Astrocyte of the cerebellum (primary cell): Measurements from ENCODE around the gene ZDHHC3.

Experiments used
- DNase-seq: peaks from one replicate; pipeline ENCODE4 v3.0.0-alpha.2; 2011; ENCODE audit warnings: low read depth
- H3K4me3 ChIP-seq: 2 replicates; pipeline ENCODE4 v1.5.1; 2011; ENCODE audit warnings: mild to moderate bottlenecking, low read depth, low read length, moderate library complexity
- in situ Hi-C: cut with HindIII; loops from 2 replicates; pipeline ENCODE4 v1.10.0; 2017; ENCODE audit warnings: low sequenced_read_pairs
- TF ChIP-seq, protein P1 (sequence below): IDR thresholded peaks from 2 replicates; pipeline ENCODE4 v1.5.1; 2012; ENCODE audit warnings: low read length, low read depth, moderate library complexity, mild to moderate bottlenecking; ENCODE audit errors: missing control alignments

Gene ZDHHC3

DNA sequence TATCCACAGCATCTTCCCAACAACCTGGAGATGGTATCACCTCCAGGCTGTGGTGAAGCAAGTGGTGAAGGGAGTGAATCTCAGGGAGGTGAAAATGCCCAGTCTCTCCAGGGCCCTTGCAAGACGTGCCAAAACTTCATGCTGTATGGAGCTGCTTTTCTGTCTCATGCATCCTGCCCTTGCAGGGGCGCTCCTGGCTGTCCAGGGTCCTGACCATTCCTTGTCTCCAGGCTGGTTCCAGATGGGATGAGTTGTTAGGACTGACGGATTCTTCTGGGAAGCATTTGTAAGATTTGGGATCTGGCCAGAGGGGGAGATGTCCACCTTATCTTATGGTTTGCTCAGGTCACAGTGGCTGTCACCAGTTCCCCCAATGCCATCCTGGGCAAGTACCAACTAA lies 85.7 kb downstream of the ZDHHC3 start:
- in situ Hi-C loops, result no loop called here
- no peak for DNase-seq

DNA sequence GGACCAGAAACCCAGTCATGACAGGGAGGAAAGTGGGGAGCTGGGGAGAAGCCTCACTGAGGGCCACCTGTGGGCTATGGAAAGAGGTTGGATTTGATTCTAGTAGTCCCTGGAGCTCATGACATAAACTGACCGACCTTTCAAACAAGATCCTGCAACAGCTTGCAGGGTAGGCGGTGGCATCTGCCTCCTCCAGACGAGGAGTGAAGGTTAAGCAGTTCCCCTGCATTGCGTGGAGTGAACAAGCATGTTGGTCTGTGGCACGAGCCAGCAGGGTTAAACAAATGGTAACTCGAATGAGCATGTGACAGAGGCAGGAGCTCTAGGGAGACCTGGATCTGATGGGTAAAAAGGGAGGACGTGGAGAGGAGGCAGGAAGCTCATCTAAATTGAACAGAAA lies 88.9 kb downstream of the ZDHHC3 start:
- no peak for DNase-seq
- H3K4me3 ChIP-seq, result no peak overlapping the region
- in situ Hi-C loops, result no loop called here
- TF ChIP-seq, protein P1, sequence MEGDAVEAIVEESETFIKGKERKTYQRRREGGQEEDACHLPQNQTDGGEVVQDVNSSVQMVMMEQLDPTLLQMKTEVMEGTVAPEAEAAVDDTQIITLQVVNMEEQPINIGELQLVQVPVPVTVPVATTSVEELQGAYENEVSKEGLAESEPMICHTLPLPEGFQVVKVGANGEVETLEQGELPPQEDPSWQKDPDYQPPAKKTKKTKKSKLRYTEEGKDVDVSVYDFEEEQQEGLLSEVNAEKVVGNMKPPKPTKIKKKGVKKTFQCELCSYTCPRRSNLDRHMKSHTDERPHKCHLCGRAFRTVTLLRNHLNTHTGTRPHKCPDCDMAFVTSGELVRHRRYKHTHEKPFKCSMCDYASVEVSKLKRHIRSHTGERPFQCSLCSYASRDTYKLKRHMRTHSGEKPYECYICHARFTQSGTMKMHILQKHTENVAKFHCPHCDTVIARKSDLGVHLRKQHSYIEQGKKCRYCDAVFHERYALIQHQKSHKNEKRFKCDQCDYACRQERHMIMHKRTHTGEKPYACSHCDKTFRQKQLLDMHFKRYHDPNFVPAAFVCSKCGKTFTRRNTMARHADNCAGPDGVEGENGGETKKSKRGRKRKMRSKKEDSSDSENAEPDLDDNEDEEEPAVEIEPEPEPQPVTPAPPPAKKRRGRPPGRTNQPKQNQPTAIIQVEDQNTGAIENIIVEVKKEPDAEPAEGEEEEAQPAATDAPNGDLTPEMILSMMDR, result no peak

More for the DNA sequence above, 85.7 kb downstream of the ZDHHC3 start:
- TF ChIP-seq, protein P1, result no peak
- no peak overlapping the region for H3K4me3 ChIP-seq

DNA sequence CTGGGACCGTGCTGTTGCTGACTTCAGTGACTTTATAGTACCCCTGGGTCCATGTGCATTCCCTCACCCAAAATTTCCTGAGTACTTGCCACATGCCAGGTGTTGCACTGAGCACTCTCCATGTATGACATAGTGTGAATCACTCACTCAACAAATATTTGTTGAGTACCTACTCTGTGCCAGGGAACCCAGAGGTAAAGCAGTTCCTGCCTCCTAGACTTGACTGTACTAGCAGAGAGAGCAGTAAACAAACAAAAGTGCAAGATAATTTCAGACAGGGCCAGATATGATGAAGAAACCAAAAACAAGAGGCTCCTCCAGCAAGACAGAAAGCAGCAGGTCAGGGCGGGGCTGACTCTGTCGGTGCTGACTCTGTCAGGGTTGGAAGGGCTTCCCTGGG lies 89.4 kb downstream of the ZDHHC3 start:
- TF ChIP-seq, protein P1, result no peak
- no peak for DNase-seq
- in situ Hi-C loops, result no loop called here
- no peak overlapping the region for H3K4me3 ChIP-seq

DNA sequence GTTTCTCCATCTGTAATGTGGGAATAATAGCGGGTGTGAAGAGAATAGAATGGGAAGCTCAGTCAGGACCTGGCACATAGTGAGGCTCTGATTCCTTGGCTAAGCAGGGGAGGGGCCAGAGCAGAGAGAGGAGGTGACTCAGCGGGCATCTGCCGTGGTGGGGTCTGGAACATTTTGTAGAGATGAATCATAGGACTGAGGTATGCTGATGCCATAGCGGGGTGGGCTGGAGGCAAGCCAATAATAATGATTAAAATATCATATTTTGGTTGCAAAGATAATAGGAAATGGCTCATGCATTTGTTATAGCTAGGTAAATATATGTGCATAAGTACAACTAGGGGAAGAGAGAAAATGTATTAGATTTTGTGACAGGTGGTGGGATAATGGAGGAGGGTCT lies 90.4 kb downstream of the ZDHHC3 start:
- in situ Hi-C loops, result no loop called here
- no peak overlapping the region for H3K4me3 ChIP-seq
- DNase-seq, result peak; percentile 92
- TF ChIP-seq, protein P1, result no peak

DNA sequence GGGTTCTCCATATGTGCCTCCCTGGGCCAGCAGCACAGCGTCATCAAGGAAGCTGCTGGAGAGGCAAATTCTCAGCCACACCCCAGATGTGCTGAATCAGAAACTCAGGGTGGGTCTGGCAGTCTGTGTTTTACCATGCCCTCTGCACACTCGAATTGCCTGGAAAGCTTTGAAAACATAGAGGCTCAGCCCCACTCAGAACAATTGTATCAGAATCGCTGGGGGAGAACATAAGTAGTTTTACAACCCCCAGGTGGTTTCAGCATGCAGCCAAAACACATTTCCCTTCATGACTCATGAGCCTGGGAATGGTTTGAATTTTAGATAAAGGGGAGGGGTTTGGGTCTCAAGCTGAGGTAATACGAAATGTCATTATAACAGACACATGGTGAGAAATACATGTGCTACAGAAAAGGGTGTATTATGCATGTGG lies 92.0 kb downstream of the ZDHHC3 start:
- in situ Hi-C loops, result loop anchor here (5.0 kb wide), 1 partner anchor 72 kb away; no protein-coding TSS in a partner anchor
- H3K4me3 ChIP-seq, result no peak overlapping the region
- TF ChIP-seq, protein P1, result no peak
- peak; percentile 99 for DNase-seq

DNA sequence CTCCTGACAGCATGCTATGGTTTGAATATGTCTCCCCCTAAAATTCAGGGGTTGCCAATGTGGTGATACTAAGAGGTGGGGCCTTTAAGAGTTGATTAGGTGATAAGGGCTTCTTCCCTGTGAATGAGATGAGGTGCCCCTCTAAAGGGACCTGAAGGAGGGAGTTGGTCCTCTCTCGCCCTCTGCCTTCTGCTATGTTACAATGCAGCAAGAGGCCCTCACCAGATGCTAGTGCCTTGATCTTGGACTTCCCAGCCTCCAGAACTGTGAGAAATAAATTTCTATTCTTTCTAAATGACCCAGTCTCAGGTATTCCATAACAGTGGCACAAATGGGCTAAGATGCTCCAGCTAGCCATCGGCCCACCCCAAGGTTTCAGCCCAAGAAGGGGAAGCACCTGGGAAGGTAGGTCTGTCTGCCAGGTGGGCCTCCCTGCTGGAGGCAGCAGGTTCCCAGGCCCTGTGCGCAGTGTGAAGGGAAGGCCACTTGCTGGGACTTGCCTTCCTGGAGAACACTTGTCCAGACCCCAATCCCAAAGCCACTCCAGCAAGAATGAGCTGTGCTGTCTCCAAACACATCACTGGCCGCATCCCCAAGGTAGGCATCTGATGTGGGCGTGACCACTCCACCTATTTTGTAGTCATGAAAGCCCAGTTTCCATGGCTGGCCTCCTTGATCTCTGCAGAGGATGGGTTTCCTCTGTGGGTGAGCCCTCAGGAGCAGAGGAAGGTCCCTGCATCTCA lies 92.6 kb downstream of the ZDHHC3 start:
- TF ChIP-seq, protein P1, result no peak
- in situ Hi-C loops, result loop anchor here (5.0 kb wide), 1 partner anchor 71 kb away; no protein-coding TSS in a partner anchor
- H3K4me3 ChIP-seq, result no peak overlapping the region
- DNase-seq, result no peak
